ENCODE data around the gene MPRIP. TPM values are rescaled to one million over a fixed set of nuclear protein-coding genes. Genes with fewer than 3 reads are reported as not detected.

MPRIP gene
- polyA plus RNA-seq, 1 donor = 205 TPM

GRCh38 chr17:17051380-17051779, 9.1 kb downstream of the MPRIP start:
- DNase-seq (ENCODE audit: low read depth) = no peak

GRCh38 chr17:17051791-17052461, 9.7 kb downstream of the MPRIP start:
- DNase-seq (ENCODE audit: low read depth) = no peak

- DNase-seq (ENCODE audit: low read depth) = no peak
These were observed 10.4 kb downstream of the MPRIP start for GRCh38 chr17:17052462-17053221.

- DNase-seq (ENCODE audit: low read depth) = no peak
These were observed 11.5 kb downstream of the MPRIP start for GRCh38 chr17:17053446-17054379.

GRCh38 chr17:17054636-17055035, 12.4 kb downstream of the MPRIP start:
- DNase-seq (ENCODE audit: low read depth) = no peak

GRCh38 chr17:17055286-17056155, 13.3 kb downstream of the MPRIP start:
- DNase-seq (ENCODE audit: low read depth) = no peak

- DNase-seq (ENCODE audit: low read depth) = no peak
These were observed 13.9 kb downstream of the MPRIP start for GRCh38 chr17:17056156-17056539.

- no peak for DNase-seq (ENCODE audit: low read depth)
These were observed 14.8 kb downstream of the MPRIP start for GRCh38 chr17:17057057-17057551.

- no peak for DNase-seq (ENCODE audit: low read depth)
These were observed 16.0 kb downstream of the MPRIP start for GRCh38 chr17:17058304-17058703.

- DNase-seq (ENCODE audit: low read depth) = no peak
These were observed 17.1 kb downstream of the MPRIP start for GRCh38 chr17:17059301-17059890.

- DNase-seq (ENCODE audit: low read depth) = no peak
These were observed 18.0 kb downstream of the MPRIP start for GRCh38 chr17:17060001-17060922.

GRCh38 chr17:17060930-17061329, 18.7 kb downstream of the MPRIP start:
- no peak for DNase-seq (ENCODE audit: low read depth)

- no peak for DNase-seq (ENCODE audit: low read depth)
These were observed 19.3 kb downstream of the MPRIP start for GRCh38 chr17:17061516-17061915.

GRCh38 chr17:17062356-17062755, 20.1 kb downstream of the MPRIP start:
- no peak for DNase-seq (ENCODE audit: low read depth)

GRCh38 chr17:17062866-17063265, 20.6 kb downstream of the MPRIP start:
- DNase-seq (ENCODE audit: low read depth) = no peak

- DNase-seq (ENCODE audit: low read depth) = no peak
These were observed 21.4 kb downstream of the MPRIP start for GRCh38 chr17:17063546-17064122.

GRCh38 chr17:17064322-17064721, 22.1 kb downstream of the MPRIP start:
- no peak for DNase-seq (ENCODE audit: low read depth)

GRCh38 chr17:17066021-17066420, 23.8 kb downstream of the MPRIP start:
- DNase-seq (ENCODE audit: low read depth) = no peak

GRCh38 chr17:17067257-17067656, 25.0 kb downstream of the MPRIP start:
- DNase-seq (ENCODE audit: low read depth) = no peak

Data from forelimb muscle (tissue), 1 donor.